Ovary (tissue), 9 donors: ENCODE results near the gene RUFY3. TPM values are rescaled to one million over a fixed set of nuclear protein-coding genes. Genes with fewer than 3 reads are reported as not detected.

Source experiments
- DNase-seq, 5 donors: peaks; one replicate each; pipeline ENCODE4 v3.0.0-alpha.2; 2019 to 2020
- H3K27ac ChIP-seq, 2 donors: fragments of 200-600 bp; one replicate each; pipeline versions ENCODE4 v1.5.1 to v1.8.0; 2019 to 2022
- H3K27me3 ChIP-seq: fragments of 200-600 bp; one replicate; pipeline ENCODE4 v1.8.0; 2022
- H3K36me3 ChIP-seq: fragments of 200-600 bp; sonication (generic); one replicate; pipeline ENCODE4 v1.5.1; 2019
- H3K4me1 ChIP-seq: one replicate; pipeline ENCODE4 v1.8.1; 2013; ENCODE audit warnings: mild to moderate bottlenecking, moderate library complexity; ENCODE audit not compliant: insufficient read depth
- H3K4me3 ChIP-seq: fragments of 200-600 bp; sonication (generic); one replicate; pipeline ENCODE4 v1.5.1; 2017
- H3K9me3 ChIP-seq, 2 donors: fragments of 200-600 bp in 1 of 2; sonication (generic) in 1 of 2; one replicate each; pipeline versions ENCODE4 v1.5.1 to v1.8.1; 2013 to 2019; ENCODE audit warnings: mild to moderate bottlenecking in 1 of 2, moderate library complexity in 1 of 2
- CTCF ChIP-seq, 3 donors: fragments of 450-650 bp in 2 of 3; fragments of 200-600 bp in 1 of 3; IDR thresholded peaks; one replicate each; pipeline versions ENCODE4 v1.5.1 to v1.8.0; 2016 to 2022; ENCODE audit warnings: antibody characterized with exemption in 3 of 3, mild to moderate bottlenecking in 1 of 3
- EP300 ChIP-seq: sonication (generic); formaldehyde crosslinking; IDR thresholded peaks from one replicate; pipeline ENCODE4 v1.6.1; 2017; ENCODE audit warnings: antibody characterized with exemption
- POLR2A ChIP-seq: fragments of 450-650 bp; IDR thresholded peaks from one replicate; pipeline ENCODE4 v1.6.1; 2017; ENCODE audit warnings: antibody characterized with exemption, mild to moderate bottlenecking, moderate library complexity
- WGBS, 3 donors: extraction: QIAGEN DNeasy Blood & Tissue Kit in 1 of 3; methylation state at CpG; one replicate each; pipeline versions ENCODE4 v1.1.5 to v1.1.7; 2013 to 2017; 5-methylcytosine and 5-hydroxymethylcytosine counted together
- intact Hi-C, 4 donors: fragments of 100-400 bp; cut with DNase I; formaldehyde crosslinking; loops; one replicate each; pipeline versions ENCODE4 v1.11.0 to v1.15.1; 2022 to 2023
- polyA plus RNA-seq, 2 donors: library from polyadenylated mRNA; stranded (reverse); fragments of 200-250 nt in 1 of 2; fragments of 350-450 nt in 1 of 2; fragmentation: Illumina TruSeq in 1 of 2; extraction: RNeasy Lipid Tissue Mini Kit (QIAGEN cat#74804) in 1 of 2; gene quantifications; one replicate each; pipeline ENCODE4 v1.2.3, GENCODE V29; 2013 to 2014
- total RNA-seq, 7 donors: library from RNA; depleted of rRNA in 2 of 7; stranded (reverse); fragments of >200 nt in 2 of 7; fragmentation: NEBNext Ultra II Directional in 3 of 7; extraction: Animal tissue kit (Norgen Biotek cat#: 25700) in 3 of 7; gene quantifications; one replicate each; pipeline versions ENCODE4 v1.1.0 to v1.2.4, GENCODE V29; 2016 to 2023
- donor health status: DM: no; HTN: no; CAD: no; lungs with moderate emphysema.
- donor health status: DM: no; HTN: no; CAD: no.
- donor health status: Bipolar disorder and iron deficiency.
- donor health status: DM: yes; HTN: yes; CAD: no.
- donor health status: DM: no; HTN: no; CAD: no.
- donor health status: DM: yes; HTN: yes; CAD: no.

The RUFY3 gene
- total and polyA plus RNA-seq, 9 donors, result 35.2 to 84.0 (median 63.3) TPM

- no peak overlapping the region for H3K4me3 ChIP-seq
Observed at GRCh38 chr4:70747874-70748273, 26.1 kb downstream of the RUFY3 start.

GRCh38 chr4:70749313-70749712 is 27.5 kb downstream of the RUFY3 start:
- no peaks in the 10 kb centered on the region for H3K9me3 ChIP-seq
- H3K36me3 ChIP-seq, result no peaks in the 10 kb centered on the region

More at GRCh38 chr4:70747874-70748273, 26.1 kb downstream of the RUFY3 start:
- Histone ChIP-seq H3K27me3 (no peaks in the 10 kb centered on the region), H3K4me1 (peaks cover 7% of the 10 kb centered on the region), H3K9me3 (no peaks in the 10 kb centered on the region), H3K36me3 (no peaks in the 10 kb centered on the region), H3K27ac (no peak overlapping the region)
- DNase-seq, result no peak
- intact Hi-C loops, result no loop called here
- TF ChIP-seq EP300, result no peak
- TF ChIP-seq POLR2A, result no peak
- TF ChIP-seq CTCF (IDR thresholded peaks at IDR 0.05), result no peak
- 63 to 83% (median 83%) methylated on average over 3 of the region's 3 CpGs for WGBS, 3 donors

GRCh38 chr4:70752236-70752635 is 30.5 kb downstream of the RUFY3 start:
- DNase-seq, result no peak
- no peak for TF ChIP-seq EP300
- no peak for TF ChIP-seq CTCF (IDR thresholded peaks at IDR 0.05)
- no peak for TF ChIP-seq POLR2A
- WGBS, 3 donors, result 94 to 98% (median 96%) methylated on average over 1 of the region's 1 CpG
- Histone ChIP-seq H3K27ac (no peak overlapping the region), H3K4me1 (peaks cover 2% of the 10 kb centered on the region), H3K4me3 (no peak overlapping the region), H3K36me3 (no peaks in the 10 kb centered on the region), H3K9me3 (no peaks in the 10 kb centered on the region), H3K27me3 (no peaks in the 10 kb centered on the region)
- intact Hi-C loops, result no loop called here

More at GRCh38 chr4:70749313-70749712, 27.5 kb downstream of the RUFY3 start:
- intact Hi-C loops, result no loop called here
- Histone ChIP-seq H3K4me1 (peaks cover 7% of the 10 kb centered on the region), H3K27me3 (no peaks in the 10 kb centered on the region), H3K4me3 (no peak overlapping the region), H3K27ac (no peak overlapping the region)
- TF ChIP-seq EP300 (no peak), POLR2A (no peak), CTCF (IDR thresholded peaks at IDR 0.05) (no peak)
- no peak for DNase-seq
- 86 to 91% (median 86%) methylated on average over 1 of the region's 1 CpG for WGBS, 3 donors

GRCh38 chr4:70753630-70754029 is 31.9 kb downstream of the RUFY3 start:
- intact Hi-C loops, result no loop called here
- Histone ChIP-seq H3K4me1 (no peaks in the 10 kb centered on the region), H3K36me3 (no peaks in the 10 kb centered on the region), H3K9me3 (no peaks in the 10 kb centered on the region), H3K27ac (no peak overlapping the region), H3K27me3 (no peaks in the 10 kb centered on the region), H3K4me3 (no peak overlapping the region)
- DNase-seq, result no peak
- TF ChIP-seq POLR2A, result no peak
- TF ChIP-seq EP300, result no peak
- no peak for TF ChIP-seq CTCF (IDR thresholded peaks at IDR 0.05)
